ENCODE results near the gene RUNX3. TPM values are rescaled to one million over a fixed set of nuclear protein-coding genes. Genes with fewer than 3 reads are reported as not detected.

Gene RUNX3
- total and polyA plus RNA-seq, 2 donors (not counting 1 experiment from before 2014, with no cell fraction given): 86.0 to 127 TPM

DNA sequence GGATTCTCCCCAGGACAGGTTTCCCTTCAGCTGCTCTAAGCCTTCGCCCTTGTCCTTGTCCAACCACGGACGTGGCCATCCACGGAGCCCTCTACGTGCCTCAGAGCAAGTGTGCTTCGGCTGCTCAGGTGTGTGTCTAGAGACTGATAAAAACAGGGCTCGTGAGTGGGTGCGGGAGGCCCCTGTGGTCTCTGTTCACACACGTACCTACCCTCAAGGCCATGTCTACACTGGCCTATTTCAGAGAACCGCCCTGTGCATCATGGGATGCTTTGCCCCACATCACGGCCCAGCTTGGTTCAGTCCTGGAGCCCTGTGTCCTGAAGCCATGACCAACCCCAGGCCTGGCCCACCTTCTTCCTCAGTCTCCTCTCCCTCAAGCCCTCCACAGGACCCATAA, 24.6 kb upstream of the RUNX3 start:
- Histone ChIP-seq H4K20me1 (ENCODE audit: control insufficient read depth, insufficient read depth, low read length, poor library complexity, severe bottlenecking) (no peaks in the 10 kb centered on the region), H3K79me2 (ENCODE audit: control insufficient read depth, insufficient read depth, low read length) (peaks cover under 1% of the 10 kb centered on the region), H2AFZ (ENCODE audit: insufficient read depth, low read depth, low read length, poor library complexity, severe bottlenecking) (no peak overlapping the region), H3K9me3 (ENCODE audit: control extremely low read depth in 1 of 3, control insufficient read depth in 2 of 3, insufficient read depth in 1 of 3, low read length in 2 of 3) (no peaks in the 10 kb centered on the region), H3K4me1 (ENCODE audit: control insufficient read depth in 2 of 2, insufficient read depth in 2 of 2, low read length in 2 of 2) (peaks cover 48 to 77% of the 10 kb centered on the region in 2 donors), H3K36me3 (replicated peaks in 1 of 2; ENCODE audit: control extremely low read depth in 1 of 2, control insufficient read depth in 1 of 2, extremely low read depth in 1 of 2, insufficient read depth in 2 of 2, low read length in 1 of 2) (no peaks in the 10 kb centered on the region), H3K27ac (ENCODE audit: low read length in 2 of 2) (no peak overlapping the region), H3K4me3 (ENCODE audit: control extremely low read depth in 1 of 5, extremely low read depth in 1 of 5, insufficient read depth in 1 of 5, low read depth in 2 of 5, low read length in 4 of 5) (no peak overlapping the region), H3K27me3 (replicated peaks in 1 of 4; ENCODE audit: control extremely low read depth in 1 of 4, control insufficient read depth in 3 of 4, insufficient read depth in 4 of 4, low read length in 3 of 4) (no peaks in the 10 kb centered on the region), H3K4me2 (replicated peaks; ENCODE audit: low read depth, low read length, poor library complexity, severe bottlenecking) (peak overlapping the region; percentile 29), H3K9ac (ENCODE audit: low read length) (no peak overlapping the region)
- CTCF ChIA-PET: interaction anchor here (1.0 to 6.2 kb wide), 8 partner anchors 13 to 106 kb away, joined by 3 to 67 read pairs (median 6); no protein-coding TSS in a partner anchor
- intact Hi-C loops (cut with micrococcal nuclease): loop anchor here (5.0 kb wide), 1 partner anchor 107 kb away; no protein-coding TSS in a partner anchor
- no peak for ATAC-seq (ENCODE audit: low read depth)
- TF ChIP-seq, protein P1, sequence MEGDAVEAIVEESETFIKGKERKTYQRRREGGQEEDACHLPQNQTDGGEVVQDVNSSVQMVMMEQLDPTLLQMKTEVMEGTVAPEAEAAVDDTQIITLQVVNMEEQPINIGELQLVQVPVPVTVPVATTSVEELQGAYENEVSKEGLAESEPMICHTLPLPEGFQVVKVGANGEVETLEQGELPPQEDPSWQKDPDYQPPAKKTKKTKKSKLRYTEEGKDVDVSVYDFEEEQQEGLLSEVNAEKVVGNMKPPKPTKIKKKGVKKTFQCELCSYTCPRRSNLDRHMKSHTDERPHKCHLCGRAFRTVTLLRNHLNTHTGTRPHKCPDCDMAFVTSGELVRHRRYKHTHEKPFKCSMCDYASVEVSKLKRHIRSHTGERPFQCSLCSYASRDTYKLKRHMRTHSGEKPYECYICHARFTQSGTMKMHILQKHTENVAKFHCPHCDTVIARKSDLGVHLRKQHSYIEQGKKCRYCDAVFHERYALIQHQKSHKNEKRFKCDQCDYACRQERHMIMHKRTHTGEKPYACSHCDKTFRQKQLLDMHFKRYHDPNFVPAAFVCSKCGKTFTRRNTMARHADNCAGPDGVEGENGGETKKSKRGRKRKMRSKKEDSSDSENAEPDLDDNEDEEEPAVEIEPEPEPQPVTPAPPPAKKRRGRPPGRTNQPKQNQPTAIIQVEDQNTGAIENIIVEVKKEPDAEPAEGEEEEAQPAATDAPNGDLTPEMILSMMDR (IDR thresholded peaks at IDR 0.05): no peak
- TF ChIP-seq EZH2 (IDR thresholded peaks at IDR 0.05; ENCODE audit: borderline replicate concordance, insufficient read depth, low read depth, low read length, poor library complexity, severe bottlenecking): no peak
- POLR2A ChIA-PET: interaction anchor here (1.2 to 4.0 kb wide), 3 partner anchors 10 to 68 kb away, joined by 5 to 22 read pairs (median 5); partner anchors contain the start of gene RUNX3
- 86% methylated on average over 11 of the region's 11 CpGs for WGBS (ENCODE audit: insufficient coverage)
- H3K27ac Mint-ChIP-seq: peak overlapping the region; percentile 76
- H3K4me1 Mint-ChIP-seq: peaks cover 65% of the 10 kb centered on the region
- H3K27me3 Mint-ChIP-seq: no peaks in the 10 kb centered on the region
- DNase-seq: no peak
- no peaks in the 10 kb centered on the region for H3K9me3 Mint-ChIP-seq (ENCODE audit: insufficient read depth)
- peak overlapping the region; percentile 72 for H3K4me3 Mint-ChIP-seq

DNA sequence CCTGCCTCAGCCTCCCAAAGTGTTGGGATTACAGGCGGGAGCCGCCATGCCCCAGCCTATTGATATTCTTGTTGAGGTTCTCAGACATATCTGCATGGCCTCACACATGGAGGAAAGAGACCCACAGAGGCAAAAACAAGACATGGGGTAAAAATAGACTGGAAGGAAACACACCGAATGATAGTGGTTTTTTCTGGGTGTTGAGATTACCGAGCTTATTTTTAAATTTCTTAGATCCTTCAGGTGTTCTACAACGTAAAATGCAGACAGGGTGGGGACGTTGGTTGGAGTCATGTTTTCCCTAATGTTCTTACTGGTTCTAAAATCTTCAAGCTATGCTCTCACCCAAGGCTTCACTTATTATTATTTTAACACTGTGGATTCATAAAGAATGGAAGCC, 23.9 kb upstream of the RUNX3 start:
- Histone ChIP-seq H3K27ac (ENCODE audit: low read length in 2 of 2) (no peak overlapping the region), H3K27me3 (replicated peaks in 1 of 4; ENCODE audit: control extremely low read depth in 1 of 4, control insufficient read depth in 3 of 4, insufficient read depth in 4 of 4, low read length in 3 of 4) (no peaks in the 10 kb centered on the region), H2AFZ (ENCODE audit: insufficient read depth, low read depth, low read length, poor library complexity, severe bottlenecking) (no peak overlapping the region), H3K9me3 (ENCODE audit: control extremely low read depth in 1 of 3, control insufficient read depth in 2 of 3, insufficient read depth in 1 of 3, low read length in 2 of 3) (no peaks in the 10 kb centered on the region), H4K20me1 (ENCODE audit: control insufficient read depth, insufficient read depth, low read length, poor library complexity, severe bottlenecking) (no peaks in the 10 kb centered on the region), H3K9ac (ENCODE audit: low read length) (no peak overlapping the region), H3K4me2 (replicated peaks; ENCODE audit: low read depth, low read length, poor library complexity, severe bottlenecking) (peak overlapping the region; percentile 29), H3K4me1 (ENCODE audit: control insufficient read depth in 2 of 2, insufficient read depth in 2 of 2, low read length in 2 of 2) (peaks cover 48 to 78% of the 10 kb centered on the region in 2 donors), H3K36me3 (replicated peaks in 1 of 2; ENCODE audit: control extremely low read depth in 1 of 2, control insufficient read depth in 1 of 2, extremely low read depth in 1 of 2, insufficient read depth in 2 of 2, low read length in 1 of 2) (no peaks in the 10 kb centered on the region), H3K4me3 (ENCODE audit: control extremely low read depth in 1 of 5, extremely low read depth in 1 of 5, insufficient read depth in 1 of 5, low read depth in 2 of 5, low read length in 4 of 5) (no peak overlapping the region), H3K79me2 (ENCODE audit: control insufficient read depth, insufficient read depth, low read length) (no peaks in the 10 kb centered on the region)
- no peaks in the 10 kb centered on the region for H3K27me3 Mint-ChIP-seq
- intact Hi-C loops (cut with micrococcal nuclease): no loop called here
- ChIA-PET POLR2A (interaction anchor here (0.6 to 4.0 kb wide), 3 partner anchors 11 to 247 kb away, joined by 5 to 22 read pairs (median 5); no protein-coding TSS in a partner anchor), CTCF (interaction anchor here (1.0 to 6.2 kb wide), 10 partner anchors 10 to 105 kb away, joined by 3 to 67 read pairs (median 14); no protein-coding TSS in a partner anchor)
- peak overlapping the region; percentile 72 for H3K4me3 Mint-ChIP-seq
- peaks cover 70% of the 10 kb centered on the region for H3K4me1 Mint-ChIP-seq
- 0% methylated on average over 2 of the region's 6 CpGs for WGBS (ENCODE audit: insufficient coverage)
- H3K27ac Mint-ChIP-seq: peak overlapping the region; percentile 76
- TF ChIP-seq EZH2 (IDR thresholded peaks at IDR 0.05; ENCODE audit: borderline replicate concordance, insufficient read depth, low read depth, low read length, poor library complexity, severe bottlenecking): no peak
- TF ChIP-seq, protein P1 (IDR thresholded peaks at IDR 0.05): no peak
- DNase-seq (no peak), ATAC-seq (ENCODE audit: low read depth) (no peak)
- H3K9me3 Mint-ChIP-seq (ENCODE audit: insufficient read depth): no peaks in the 10 kb centered on the region
